LNCaP clone FGC (cell line): ENCODE data around the gene COPS3.

Source experiments
- DNase-seq: peaks from one replicate; pipeline ENCODE4 v3.0.0-alpha.2; 2011; ENCODE audit warnings: low read depth
- H3K4me3 ChIP-seq: 2 replicates; pipeline ENCODE4 v1.5.1; 2011; ENCODE audit warnings: mild to moderate bottlenecking, low read depth, low read length, control low read depth
- CTCF ChIP-seq: IDR thresholded peaks from 2 replicates; pipeline ENCODE4 v1.5.1; 2012; ENCODE audit warnings: mild to moderate bottlenecking; ENCODE audit not compliant: control insufficient read depth, insufficient read depth; ENCODE audit errors: extremely low read depth

Gene COPS3

GRCh38 chr17:17235212-17236174, 45.6 kb downstream of the COPS3 start:
- H3K4me3 ChIP-seq: peak overlapping the region; percentile 100
- DNase-seq: peak; percentile 44
- no peak for TF ChIP-seq CTCF

- TF ChIP-seq CTCF: no peak
- DNase-seq: no peak
- no peak overlapping the region for H3K4me3 ChIP-seq
Observed at GRCh38 chr17:17232303-17232621, 48.8 kb downstream of the COPS3 start.

- no peak for DNase-seq
- TF ChIP-seq CTCF: no peak
- no peak overlapping the region for H3K4me3 ChIP-seq
Observed at GRCh38 chr17:17231621-17232302, 49.3 kb downstream of the COPS3 start.

- H3K4me3 ChIP-seq: no peak overlapping the region
- TF ChIP-seq CTCF: no peak
- no peak for DNase-seq
Observed at GRCh38 chr17:17229416-17230384, 51.3 kb downstream of the COPS3 start.

- TF ChIP-seq CTCF: no peak
- H3K4me3 ChIP-seq: no peak overlapping the region
- no peak for DNase-seq
Observed at GRCh38 chr17:17228521-17229279, 52.3 kb downstream of the COPS3 start.
